GM13976 (cell line): ENCODE results near the gene CMTM8.

Experiments used
- DNase-seq: peaks from one replicate; pipeline ENCODE4 v3.0.0; 2012; ENCODE audit warnings: low spot score
- CTCF ChIP-seq: IDR thresholded peaks from 2 replicates; pipeline ENCODE4 v1.5.1; 2012; ENCODE audit warnings: borderline replicate concordance, mild to moderate bottlenecking; ENCODE audit not compliant: insufficient read depth; ENCODE audit errors: extremely low read depth, missing control alignments, control extremely low read depth
- in situ Hi-C: fragments of 300-500 bp; cut with MboI; formaldehyde crosslinking; loops from one replicate; pipeline ENCODE4 v1.12.0; 2022; ENCODE audit warnings: low sequenced_read_pairs, mixed read lengths, inconsistent platforms; ENCODE audit not compliant: unreplicated experiment

CMTM8 gene

GRCh38 chr3:32255345-32255744 lies 16.9 kb downstream of the CMTM8 start:
- in situ Hi-C loops: no loop called here
- no peak for TF ChIP-seq CTCF
- no peak for DNase-seq

GRCh38 chr3:32256206-32256605 lies 17.7 kb downstream of the CMTM8 start:
- no peak for DNase-seq
- in situ Hi-C loops: no loop called here
- no peak for TF ChIP-seq CTCF

- no peak for TF ChIP-seq CTCF
- DNase-seq: no peak
- in situ Hi-C loops: no loop called here
These were observed 18.6 kb downstream of the CMTM8 start for GRCh38 chr3:32257042-32257441.

GRCh38 chr3:32257641-32258438 lies 19.4 kb downstream of the CMTM8 start:
- TF ChIP-seq CTCF: no peak
- DNase-seq: no peak
- in situ Hi-C loops: no loop called here

- in situ Hi-C loops: no loop called here
- TF ChIP-seq CTCF: no peak
These were observed 20.4 kb downstream of the CMTM8 start for GRCh38 chr3:32258869-32259268.

GRCh38 chr3:32261545-32261944 lies 23.1 kb downstream of the CMTM8 start:
- TF ChIP-seq CTCF: no peak
- DNase-seq: no peak
- in situ Hi-C loops: no loop called here

More at GRCh38 chr3:32258869-32259268, 20.4 kb downstream of the CMTM8 start:
- no peak for DNase-seq
